CD4-positive, alpha-beta T cell treated with Interleukin-15 for 1 hour (primary cell): ENCODE measurements around the gene PI4KB.
A peak's percentile ranks its signal among the peaks of the same experiment; 100 is the strongest.

Source experiments
- DNase-seq: peaks from one replicate; pipeline ENCODE4 v3.0.0-alpha.2; 2020

The PI4KB gene

DNA sequence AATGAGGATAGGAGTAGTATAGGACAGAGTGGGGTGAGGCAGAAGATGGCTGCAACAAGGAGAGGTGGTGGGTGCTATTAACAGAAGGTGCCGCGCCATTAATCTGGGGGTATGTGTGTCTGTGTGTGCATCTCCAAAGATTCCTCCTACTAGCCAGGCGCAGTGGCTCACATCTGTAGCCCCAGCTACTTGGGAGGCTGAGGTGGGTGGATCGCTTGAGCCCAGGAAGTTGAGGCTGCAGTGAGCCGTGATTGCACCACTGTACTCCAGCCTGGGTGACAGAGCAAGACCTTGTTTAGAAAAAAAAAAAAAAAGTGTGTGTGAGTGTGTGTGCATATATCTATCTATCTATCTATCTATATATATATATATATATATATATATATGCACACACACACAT is 51.9 kb downstream of the PI4KB start:
- peak; percentile 42 for DNase-seq

DNA sequence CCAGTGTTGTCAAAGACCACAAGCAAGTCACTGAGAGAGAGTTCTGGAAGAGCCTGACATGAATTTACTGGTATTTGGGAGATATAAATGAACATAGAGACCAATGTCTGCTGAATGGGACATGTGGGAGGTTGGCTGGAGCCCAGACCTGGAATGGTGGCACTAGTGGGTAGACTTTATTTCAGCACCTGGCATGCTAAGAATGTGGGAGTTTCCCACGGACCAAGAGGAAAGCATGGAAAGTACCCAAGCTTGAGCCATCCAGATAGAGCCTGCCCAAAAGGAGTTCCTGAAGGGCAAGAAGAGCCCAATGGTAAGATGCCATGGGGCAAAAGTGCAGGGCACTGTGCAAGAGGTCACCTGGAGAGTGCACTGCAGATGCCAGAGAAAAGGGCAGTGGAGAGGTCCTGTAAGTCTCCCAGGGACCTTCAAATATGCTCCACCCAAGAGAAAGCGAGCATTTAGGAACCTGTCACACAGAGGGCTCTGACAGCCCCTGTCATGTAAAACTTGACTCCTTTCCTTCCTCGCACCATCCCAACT is 53.2 kb downstream of the PI4KB start:
- no peak for DNase-seq

GRCh38 chr1:151267760-151268159 is 59.5 kb downstream of the PI4KB start:
- DNase-seq = no peak

DNA sequence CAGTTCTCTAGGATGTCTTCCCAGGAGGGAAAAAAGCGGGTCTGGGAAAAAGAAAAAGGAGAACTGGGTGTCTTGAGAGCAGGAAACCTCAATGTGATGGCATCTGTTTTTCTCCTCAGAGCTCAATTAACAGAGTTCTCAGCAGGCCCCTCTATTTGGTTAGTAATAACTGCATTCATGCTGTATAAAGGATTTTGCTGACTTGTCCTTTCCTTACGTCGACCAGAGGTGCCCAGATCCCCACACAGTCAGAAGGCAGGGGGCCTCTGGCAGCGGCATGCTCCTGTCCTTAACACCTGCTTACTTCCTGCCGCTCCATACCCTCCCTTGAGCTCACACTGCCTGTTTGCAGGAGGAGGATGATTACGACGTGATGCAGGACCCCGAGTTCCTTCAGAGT is 60.4 kb downstream of the PI4KB start:
- no peak for DNase-seq

GRCh38 chr1:151266315-151266714 is 60.9 kb downstream of the PI4KB start:
- DNase-seq = no peak

- DNase-seq = no peak
These were observed 61.6 kb downstream of the PI4KB start for GRCh38 chr1:151265446-151266236.

DNA sequence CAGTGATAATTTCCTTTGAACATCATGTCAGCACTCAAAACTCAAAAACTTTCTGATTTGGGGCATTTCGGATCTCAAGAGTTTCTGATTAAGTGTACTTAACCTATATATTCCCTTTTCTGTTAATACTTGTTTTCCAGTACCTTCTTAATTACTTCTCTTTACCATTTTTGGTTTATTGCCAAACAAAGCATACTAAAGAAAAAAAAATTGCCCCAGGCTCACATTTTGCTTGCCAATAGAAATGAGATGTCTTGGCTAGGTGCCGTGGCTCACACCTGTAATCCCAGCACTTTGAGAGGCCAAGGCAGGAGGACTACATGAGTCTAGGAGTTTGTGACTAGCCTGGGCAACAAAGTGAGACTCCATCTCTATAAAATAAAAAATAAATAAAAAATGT is 67.9 kb downstream of the PI4KB start:
- DNase-seq = no peak

GRCh38 chr1:151255381-151255780 is 71.8 kb downstream of the PI4KB start:
- no peak for DNase-seq

DNA sequence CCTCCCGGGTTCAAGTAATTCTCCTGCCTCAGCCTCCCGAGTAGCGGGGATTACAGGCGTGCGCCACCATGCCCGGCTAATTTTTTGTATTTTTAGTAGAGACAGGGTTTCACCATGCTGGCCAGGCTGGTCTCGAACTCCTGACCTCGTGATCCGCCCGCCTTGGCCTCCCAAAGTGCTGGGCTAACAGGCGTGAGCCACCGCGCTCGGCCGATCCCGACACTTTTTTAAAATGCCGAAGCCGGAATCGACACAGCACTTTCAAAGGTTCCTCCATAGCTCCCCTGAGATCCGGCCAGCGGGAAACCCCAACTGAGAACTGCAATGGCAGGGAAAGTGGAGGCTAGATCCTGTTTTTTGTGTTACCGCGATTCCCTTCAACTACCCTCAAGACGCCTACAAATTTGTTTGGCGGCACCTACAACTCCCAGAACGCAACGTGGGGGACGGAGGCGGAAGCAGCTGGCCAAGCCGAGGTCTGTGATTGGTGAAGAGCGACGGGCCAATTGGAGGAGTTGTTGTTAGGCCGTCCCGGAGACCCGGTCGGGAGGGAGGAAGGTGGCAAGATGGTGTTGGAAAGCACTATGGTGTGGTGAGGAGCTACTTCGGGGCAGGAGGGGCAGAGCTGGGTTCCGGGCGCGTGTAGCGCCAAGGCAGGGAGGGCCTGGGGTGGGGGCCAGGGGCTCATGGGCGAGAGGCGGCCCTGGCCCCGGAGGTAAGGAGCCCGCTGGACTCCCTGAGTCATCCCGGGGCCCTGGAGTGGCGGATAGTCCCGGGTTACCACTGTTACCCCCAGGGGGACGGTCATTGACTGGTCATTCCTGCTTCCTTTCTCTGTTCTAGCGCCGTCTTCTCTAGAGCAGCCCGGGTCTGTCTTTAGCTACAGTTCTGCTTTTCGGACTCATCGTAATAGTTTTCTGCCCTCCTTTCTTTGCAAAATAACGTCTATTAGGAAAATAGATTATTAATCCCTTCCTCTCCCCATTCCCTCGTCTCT is 72.7 kb downstream of the PI4KB start, which contains the start of gene PSMD4:
PSMD4 (plus strand) TSS at position 518 of the 997 bp plus-strand sequence; CDS start at position 567, 49 bp downstream.
- DNase-seq = peak; percentile 96

DNA sequence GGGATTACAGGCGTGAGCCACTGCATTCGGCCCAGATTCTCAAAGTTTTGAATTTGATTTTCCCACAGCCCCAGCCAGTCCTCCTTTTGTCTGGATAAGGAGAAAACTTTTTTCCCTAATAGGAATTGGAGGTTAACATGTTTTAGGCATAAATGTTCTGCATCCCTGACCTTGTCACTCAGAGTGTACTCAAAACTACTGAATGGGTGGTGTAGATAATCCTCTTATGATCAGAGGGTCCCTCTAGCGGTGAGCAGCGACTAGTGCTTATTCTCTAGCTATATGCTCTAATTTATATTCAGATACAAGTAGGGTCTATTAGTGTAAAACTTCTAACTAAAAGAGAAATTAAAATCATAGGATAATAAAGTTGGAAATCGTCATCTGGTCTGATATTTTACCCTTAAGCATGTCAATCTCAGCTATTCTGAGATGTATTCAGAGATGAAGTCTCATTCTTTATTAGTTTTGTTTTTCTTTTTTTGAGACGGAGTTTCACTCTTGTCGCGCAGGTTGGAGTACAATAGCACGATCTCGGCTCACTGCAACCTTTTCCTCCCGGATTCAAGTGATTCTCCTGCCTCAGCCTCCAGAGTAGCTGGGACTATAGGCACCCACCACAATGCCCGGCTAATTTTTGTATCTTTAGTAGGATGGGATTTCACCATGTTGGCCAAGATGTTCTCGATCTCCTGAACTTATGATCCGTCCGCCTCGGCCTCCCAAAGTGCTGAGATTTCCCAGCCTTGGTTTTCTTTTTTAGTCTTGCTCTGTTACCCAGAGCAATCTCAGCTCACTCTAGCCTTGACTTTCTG is 75.4 kb downstream of the PI4KB start:
- peak; percentile 70 for DNase-seq

GRCh38 chr1:151246786-151247185 is 80.4 kb downstream of the PI4KB start:
- no peak for DNase-seq

DNA sequence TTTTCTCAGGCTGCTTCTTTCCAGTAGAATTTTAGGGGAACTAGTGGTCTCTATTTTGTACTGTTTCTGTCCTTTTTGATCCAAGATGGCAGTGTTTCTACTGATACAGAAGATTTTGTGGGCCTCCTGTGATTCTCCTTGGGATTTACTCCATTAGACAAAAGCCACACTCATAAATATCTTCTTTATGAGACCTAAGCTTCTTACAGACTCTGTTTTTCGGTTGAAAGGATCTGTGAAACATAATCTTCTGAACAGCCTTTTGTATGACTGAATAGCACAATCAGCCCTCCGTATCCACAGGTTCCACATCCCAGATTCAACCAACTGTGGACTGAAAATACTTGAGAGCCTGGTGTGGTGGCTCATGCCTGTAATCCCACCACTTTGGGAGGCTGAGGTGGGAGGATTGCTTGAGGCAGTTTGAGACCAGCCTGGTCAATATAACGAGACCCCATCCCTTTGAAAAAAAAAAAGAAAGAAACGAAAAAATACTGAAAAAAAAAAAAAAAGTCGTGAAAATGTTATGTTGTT is 83.5 kb downstream of the PI4KB start:
- DNase-seq = no peak

- DNase-seq = no peak
These were observed 84.8 kb downstream of the PI4KB start for GRCh38 chr1:151242442-151242841.
